Measurements from ENCODE around the gene TCOF1.

DNA sequence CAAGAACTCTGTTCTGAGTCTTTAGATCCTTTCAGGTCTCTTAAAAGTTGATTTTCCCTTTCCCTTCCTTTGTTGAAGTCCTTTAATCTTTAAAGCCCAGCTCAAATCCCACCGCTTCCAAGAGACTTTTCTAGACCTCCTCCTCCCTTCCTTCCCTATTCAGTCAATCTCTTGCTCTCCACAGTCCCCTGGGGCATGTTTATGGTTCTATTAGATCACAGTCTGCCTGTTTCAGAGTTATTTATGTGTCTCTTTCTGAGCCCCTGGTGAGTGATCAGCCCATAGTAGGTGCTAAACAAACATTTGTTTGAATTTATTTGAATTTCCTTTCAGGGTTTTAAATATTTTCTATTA, 47.6 kb upstream of the TCOF1 start:
- TF ChIP-seq CTCF (IDR thresholded peaks at IDR 0.05; ENCODE audit: insufficient read depth, low read length, poor library complexity, severe bottlenecking): no peak
- no peak for TF ChIP-seq EZH2phosphoT487 (conservative IDR thresholded peaks at IDR 0.05; ENCODE audit: low read length)

All from SU-DHL-6 (cell line).